ENCODE results near the gene IQCM. TPM values are rescaled to one million over a fixed set of nuclear protein-coding genes. Genes with fewer than 3 reads are reported as not detected.

The IQCM gene
- polyA plus RNA-seq, 3 donors = not detected

DNA sequence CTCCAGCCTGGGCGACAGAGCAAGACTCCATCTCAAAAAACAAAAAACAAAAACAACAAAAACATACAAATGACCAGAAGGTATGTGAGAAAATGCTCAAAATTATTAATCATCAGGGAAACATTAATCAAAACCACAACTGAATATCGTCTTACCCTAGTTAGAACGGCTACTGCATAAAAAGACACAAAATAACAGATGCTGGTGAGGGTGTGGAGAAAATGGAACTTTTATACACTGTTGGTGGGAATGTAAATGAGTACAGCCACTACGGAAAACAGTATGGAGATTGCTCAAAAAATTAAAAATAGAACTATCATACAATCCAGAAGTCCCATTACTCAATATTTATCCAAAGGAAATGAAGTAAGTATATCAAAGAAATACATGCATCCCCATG is 27.3 kb downstream of the IQCM start:
- DNase-seq (ENCODE audit: extremely low read depth in 1 of 11, low read depth in 9 of 11, low spot score in 4 of 11) = no peak

DNA sequence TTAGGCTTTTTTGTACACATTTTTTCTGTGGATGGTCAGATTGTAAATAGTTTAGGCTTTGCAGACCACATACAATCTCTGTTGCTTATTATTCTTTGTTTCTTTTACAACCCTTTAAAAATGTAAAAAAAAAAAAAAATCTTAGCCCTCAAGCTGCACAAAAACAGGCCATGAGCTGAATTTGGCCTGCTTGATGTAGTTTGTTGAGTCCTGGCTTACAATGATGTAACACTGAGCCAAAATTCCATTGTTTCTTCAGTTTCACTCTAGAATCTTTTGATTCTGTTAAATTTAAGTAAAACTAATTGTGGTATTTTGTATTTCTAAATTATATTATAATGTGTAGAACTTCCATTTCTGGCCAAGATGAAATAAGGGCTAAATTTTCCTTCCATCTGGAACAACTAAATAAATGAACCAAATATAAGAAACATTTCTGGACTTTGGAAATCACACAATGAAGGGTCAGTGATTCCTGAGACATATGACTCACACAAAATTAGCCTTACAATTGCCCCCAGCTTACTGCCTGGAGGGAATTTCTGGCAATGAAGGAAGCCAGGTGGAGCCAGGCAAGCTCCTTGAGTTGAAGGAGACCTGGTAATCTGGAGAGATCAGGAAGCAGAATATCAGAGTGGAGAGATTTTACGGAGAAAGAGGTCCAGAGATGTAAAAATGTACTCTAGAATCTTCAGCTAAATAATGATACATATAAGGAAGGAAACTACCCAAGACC is 29.8 kb downstream of the IQCM start:
- no peak for DNase-seq (ENCODE audit: extremely low read depth in 1 of 11, low read depth in 9 of 11, low spot score in 4 of 11)

DNA sequence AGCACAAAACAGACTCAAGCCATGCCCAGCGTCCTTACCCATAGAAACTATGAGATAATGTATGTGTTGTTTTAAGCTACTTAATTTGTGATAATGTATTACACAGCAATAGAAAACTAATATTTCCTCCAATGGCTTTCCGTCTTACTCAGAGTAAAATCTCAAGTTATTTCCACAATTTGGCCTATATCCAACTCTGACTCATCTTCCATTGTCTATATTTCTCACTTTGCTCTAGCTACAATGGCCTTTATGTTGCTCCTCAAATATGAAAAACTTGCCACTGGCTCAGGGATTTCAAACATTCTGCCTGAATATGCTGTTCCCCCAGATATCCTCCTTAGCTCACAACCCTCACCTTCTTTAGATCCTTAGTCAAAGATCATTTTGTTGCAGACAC is 31.6 kb downstream of the IQCM start:
- no peak for DNase-seq (ENCODE audit: extremely low read depth in 1 of 11, low read depth in 9 of 11, low spot score in 4 of 11)

DNA sequence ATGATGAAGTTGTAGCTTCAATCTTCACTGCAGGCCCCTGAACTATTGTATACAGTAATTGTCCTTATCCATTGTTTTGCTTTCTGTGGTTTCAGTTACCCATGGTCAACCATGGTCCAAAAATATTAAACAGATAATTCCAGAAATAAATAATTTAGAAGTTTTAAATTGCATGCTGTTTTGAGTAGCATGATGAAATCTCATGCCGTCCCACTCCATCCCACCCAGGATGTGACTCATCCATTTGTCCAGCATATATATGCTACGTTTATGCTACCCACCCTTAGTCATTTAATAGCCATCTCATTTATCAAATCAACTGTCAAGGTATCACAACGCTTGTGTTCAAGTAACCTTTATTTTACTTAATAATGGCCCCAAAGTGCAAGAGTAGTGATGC is 34.5 kb downstream of the IQCM start:
- DNase-seq (ENCODE audit: extremely low read depth in 1 of 11, low read depth in 9 of 11, low spot score in 4 of 11) = no peak

DNA sequence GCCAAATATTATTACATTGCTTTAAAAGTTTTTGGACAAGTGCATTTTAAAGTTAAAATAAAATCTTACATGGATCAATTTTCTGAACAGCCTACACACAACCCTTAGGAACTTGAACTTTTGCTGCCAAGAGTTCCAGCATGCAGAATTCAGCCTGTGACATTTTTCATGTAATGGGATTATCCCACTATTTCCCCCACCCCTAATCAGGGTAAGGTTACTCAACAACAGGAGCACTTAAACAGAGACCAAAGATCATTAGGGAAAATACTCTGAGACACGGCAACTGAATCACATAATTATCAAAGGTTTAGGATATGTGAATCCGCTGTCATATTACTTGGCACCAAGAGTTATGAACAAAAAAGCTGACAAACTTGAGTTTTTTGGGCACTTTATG is 47.2 kb downstream of the IQCM start:
- DNase-seq (ENCODE audit: extremely low read depth in 1 of 11, low read depth in 9 of 11, low spot score in 4 of 11) = no peak

DNA sequence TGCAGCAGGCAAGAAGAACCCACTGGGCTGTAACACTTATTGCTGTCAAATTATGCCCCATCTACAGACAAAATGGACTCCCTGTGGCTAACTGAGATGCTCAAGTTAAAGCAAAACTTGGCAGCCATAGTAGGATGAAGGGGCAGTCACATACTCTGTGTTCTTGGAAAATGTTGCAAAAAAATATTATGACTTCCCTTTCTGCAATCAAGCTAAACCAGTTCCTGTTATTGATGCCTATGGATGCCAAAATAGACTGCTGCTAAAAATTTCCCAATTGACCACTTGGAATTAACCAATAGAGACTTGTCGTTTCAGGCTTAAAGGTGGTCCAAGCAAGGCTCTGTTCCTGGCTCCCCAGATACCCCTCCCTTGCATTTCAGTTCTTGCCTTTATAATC is 49.5 kb downstream of the IQCM start:
- no peak for DNase-seq (ENCODE audit: extremely low read depth in 1 of 11, low read depth in 9 of 11, low spot score in 4 of 11)

DNA sequence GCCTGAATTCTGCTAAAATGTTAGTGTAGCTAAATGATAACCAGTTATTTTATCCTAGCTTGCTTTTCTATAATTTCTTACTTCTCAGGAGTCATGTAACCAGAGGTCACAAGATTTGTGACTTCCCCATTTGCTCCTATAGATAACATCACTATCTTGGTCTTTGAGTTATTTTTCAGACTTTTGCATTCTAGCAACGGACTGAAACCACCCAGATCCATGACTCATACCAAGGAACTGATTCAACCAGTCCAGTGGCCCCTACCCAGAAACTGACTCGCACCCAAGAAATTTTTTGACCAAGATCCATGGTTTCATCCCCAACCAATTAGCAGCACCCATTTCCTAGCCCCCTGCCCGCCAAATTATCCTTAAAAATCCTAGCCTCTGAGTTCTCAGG is 50.0 kb downstream of the IQCM start:
- no peak for DNase-seq (ENCODE audit: extremely low read depth in 1 of 11, low read depth in 9 of 11, low spot score in 4 of 11)

DNA sequence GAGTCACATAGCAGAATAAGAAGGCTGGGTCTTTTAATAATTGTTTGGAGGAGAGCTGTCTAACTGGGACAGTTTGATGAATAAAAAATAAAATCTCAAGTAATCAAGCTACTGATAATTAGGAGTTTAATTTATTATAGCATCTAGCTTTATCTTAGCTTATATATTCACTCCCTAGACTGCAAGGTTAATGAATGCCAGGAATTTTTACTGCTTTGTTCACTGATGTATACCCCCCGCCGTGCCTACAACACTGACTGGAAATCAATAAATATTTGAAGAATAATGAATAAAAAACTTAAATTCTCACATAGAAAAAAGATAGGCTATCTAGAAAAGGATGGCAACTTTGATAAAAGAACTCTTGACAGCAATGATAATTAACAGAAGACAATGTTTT is 59.7 kb downstream of the IQCM start:
- DNase-seq (ENCODE audit: extremely low read depth in 1 of 11, low read depth in 9 of 11, low spot score in 4 of 11) = no peak

DNA sequence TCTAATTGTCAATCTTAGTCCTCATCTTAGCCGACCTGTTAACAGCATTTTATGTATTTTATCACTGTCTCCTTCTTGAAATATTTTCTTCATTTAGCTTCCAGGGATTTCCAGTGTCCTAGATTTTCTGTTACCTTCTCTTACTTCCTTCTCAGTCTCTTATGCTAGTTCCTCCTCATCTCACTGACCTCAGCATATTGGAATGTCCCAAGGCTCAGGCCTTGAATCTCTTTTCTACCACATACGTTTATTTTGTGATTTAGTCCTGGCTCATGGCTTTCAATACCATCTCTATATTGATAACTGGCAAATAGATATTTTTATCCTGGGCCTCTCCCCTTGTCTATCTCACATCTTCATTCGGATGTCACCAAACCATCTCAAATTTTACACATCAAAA is 61.1 kb downstream of the IQCM start:
- no peak for DNase-seq (ENCODE audit: extremely low read depth in 1 of 11, low read depth in 9 of 11, low spot score in 4 of 11)

DNA sequence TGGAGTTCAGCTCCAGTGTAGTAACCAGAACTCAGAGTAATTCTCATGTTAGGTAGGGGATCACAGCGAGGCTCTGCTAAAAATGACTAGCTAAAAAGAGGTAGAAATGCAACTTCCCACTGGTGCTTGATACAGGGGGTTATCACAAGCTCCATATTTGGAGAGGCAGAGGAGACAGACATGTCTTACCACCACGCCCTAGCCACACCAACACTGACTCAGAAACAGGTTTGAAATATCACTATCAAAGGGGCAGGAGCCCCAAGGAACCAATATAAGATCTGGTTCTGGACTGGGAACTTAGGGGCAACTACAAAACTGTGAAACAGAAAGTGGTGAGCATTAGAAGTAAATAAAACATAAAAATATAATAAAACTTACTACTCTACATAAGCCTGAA is 62.9 kb downstream of the IQCM start:
- no peak for DNase-seq (ENCODE audit: extremely low read depth in 1 of 11, low read depth in 9 of 11, low spot score in 4 of 11)

DNA sequence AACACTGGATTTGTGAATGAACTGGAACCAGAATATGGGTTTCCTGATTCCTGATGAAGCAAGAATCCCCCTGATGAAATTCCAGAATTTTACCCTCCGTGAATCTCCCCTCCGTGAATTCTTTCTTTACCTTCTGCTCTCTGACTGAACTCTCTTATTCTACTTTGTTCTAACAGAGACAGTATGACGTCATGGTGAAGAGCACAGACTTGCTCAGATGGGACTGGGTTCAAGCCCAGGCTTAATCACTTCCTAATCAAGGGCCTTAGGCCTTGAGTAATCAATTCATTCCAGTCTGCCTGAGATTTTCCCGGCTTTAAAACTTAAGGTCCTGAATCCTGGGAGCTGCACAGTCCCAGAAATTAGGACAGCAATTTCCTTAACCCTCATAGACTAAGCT is 64.5 kb downstream of the IQCM start:
- DNase-seq (ENCODE audit: extremely low read depth in 1 of 11, low read depth in 9 of 11, low spot score in 4 of 11) = no peak

DNA sequence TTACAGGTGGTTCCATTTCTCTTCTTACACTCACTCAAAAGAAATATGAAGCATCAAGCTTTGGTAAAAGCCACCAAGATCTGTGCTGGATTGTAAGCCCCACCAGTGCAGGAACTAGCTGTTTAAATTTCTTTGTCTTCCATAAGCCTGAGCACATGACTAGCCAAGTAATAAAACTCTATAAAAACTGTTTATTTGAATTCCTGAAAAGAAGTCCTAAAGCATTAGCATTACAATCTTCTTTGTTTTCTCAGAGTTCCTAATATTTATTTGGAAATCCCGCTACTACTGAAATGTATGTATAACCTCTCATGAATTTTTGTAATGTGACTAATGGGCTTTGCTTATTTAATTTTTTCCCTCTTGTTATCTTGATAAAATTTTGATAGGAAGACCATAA is 65.9 kb downstream of the IQCM start:
- DNase-seq (ENCODE audit: extremely low read depth in 1 of 11, low read depth in 9 of 11, low spot score in 4 of 11) = no peak

DNA sequence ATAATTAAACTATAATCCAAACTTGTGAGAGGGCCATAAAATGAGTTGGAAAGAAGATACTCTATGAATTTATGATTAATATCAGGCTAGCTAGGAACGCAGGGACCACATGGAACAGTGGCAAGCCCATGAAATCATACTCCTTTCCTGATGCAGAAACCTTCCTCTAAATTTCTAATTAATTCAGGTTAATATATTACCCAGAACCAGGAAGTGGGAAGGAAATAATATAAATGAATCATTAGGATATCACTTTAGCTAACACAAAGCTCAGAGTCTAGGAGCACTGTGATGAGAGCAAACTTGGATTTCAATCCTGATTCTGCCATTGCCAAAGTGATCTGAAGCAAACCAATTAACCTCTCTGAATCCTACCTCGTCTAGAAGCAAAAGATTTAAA is 68.0 kb downstream of the IQCM start:
- DNase-seq (ENCODE audit: extremely low read depth in 1 of 11, low read depth in 9 of 11, low spot score in 4 of 11) = no peak

DNA sequence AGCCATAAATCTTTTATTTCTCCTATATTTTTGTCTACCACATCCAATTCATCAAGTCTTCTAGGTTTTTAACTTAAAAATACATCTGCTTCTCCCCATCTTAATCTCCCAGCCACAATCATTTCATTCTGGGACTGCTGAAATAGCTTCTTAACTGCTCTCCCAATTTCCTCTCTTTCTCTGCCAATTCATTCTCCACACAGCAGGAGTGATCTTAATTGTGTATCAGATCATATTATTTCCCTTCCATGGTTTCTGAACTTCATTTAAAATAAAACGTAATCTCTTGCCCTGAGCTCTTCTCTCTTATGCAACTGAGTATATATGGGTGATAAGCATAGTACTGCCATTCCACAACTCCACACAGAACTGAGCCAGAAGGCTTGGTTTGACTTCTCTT is 69.4 kb downstream of the IQCM start:
- no peak for DNase-seq (ENCODE audit: extremely low read depth in 1 of 11, low read depth in 9 of 11, low spot score in 4 of 11)

DNA sequence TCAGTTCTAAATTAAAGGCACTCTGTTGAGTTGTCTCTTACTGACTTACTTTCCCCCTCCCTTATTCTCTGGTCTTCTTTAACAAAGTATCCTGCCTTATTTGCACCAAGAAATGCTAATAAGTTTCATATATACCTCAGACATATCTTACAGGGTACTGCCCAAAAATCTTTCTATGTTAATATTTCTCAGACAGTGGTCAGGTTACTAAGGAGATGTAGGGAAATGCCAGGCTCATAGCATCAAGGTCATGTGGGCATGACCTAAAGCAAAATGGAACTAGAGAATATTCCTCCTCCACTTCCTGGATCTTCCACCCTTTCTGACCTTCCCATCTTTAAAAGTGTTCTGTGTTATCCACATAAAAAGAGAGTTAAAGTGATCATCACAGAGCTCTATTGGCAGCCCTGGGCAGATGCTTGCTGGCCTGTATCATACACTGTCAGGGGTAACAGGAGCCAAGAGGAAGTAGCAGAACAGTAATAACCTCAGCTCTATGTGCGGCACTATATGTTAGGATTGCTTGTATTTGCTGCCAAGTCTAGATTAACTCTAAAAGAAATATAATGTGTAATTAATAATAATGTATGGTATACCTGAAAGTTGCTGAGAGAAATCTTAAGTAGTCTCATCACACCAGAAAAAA is 74.3 kb downstream of the IQCM start:
- DNase-seq (ENCODE audit: extremely low read depth in 1 of 11, low read depth in 9 of 11, low spot score in 4 of 11) = no peak

DNA sequence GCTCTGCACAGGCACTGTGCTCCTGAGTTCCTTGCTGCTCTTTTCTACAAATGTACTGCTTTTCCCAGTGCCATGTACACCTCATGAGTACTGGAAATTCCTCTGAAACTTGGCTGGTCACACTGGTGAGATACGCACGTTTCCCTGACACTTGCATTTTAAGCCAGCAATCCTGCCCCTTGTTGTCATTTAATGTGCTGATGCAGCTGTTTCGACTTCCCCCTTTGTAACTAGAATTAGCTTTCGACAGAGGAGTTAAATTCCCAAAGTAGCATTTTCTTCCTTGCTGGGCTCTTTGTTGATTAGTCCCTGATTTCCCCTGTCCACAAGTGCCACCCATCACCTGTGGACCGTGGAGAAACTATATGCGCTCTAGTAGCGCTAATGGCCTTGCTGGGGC is 77.5 kb downstream of the IQCM start:
- DNase-seq (ENCODE audit: extremely low read depth in 1 of 11, low read depth in 9 of 11, low spot score in 4 of 11) = no peak

DNA sequence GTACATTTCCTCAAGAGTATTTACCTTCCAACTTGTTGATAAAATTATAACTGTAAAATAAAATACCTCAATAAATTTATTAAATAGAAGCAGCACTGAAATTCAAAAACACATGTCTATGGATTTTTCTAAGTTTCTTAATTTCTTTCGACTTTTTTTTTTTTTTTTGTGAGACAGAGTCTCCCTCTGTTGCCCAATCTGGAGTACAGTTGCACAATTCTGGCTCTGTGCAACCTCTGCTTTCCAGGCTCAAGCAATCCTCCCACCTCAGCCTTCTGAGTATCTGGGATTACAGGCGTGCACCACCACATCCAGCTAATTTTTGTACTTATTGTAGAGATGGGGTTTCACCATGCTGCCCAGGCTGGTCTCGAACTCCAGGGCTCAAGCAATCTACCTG is 79.8 kb downstream of the IQCM start:
- DNase-seq (ENCODE audit: extremely low read depth in 1 of 11, low read depth in 9 of 11, low spot score in 4 of 11) = no peak

DNA sequence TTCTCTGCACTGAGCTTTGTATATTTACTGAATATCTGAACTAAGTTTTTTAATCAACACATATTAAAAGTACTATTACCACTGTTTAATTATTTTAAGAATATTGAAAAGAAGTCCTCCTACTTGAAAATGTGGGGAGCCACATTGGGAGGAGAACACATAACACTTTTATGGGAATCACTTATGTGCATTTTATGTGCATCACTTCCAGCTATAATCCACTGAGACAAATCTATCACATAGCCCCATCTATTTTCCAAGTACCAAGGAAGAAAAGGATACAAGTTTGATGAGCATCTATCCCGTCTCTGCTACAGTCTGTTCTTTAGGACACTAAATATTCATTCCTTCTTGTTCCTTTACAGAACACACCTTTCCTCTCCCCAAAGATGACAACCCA is 87.2 kb downstream of the IQCM start:
- DNase-seq (ENCODE audit: extremely low read depth in 1 of 11, low read depth in 9 of 11, low spot score in 4 of 11) = no peak

DNA sequence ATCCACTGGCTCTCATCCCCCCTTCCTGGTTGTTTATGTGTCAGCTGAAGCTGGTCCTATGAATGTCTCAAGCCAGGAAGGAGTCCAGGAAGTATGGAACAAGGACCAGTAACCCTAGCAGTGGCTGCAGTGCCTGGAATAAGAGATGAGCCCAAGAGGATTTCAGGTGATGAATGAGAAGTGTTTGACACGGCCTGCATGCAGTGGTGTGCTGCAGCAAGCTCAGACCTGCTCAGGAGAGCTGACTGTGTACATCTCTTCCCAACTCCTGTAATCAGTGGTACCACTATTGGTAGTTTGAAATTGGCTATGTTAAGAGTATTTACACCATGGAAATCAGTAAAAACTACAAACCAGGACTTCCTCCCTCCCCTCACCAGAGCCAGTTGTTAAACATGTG is 88.0 kb downstream of the IQCM start:
- no peak for DNase-seq (ENCODE audit: extremely low read depth in 1 of 11, low read depth in 9 of 11, low spot score in 4 of 11)

DNA sequence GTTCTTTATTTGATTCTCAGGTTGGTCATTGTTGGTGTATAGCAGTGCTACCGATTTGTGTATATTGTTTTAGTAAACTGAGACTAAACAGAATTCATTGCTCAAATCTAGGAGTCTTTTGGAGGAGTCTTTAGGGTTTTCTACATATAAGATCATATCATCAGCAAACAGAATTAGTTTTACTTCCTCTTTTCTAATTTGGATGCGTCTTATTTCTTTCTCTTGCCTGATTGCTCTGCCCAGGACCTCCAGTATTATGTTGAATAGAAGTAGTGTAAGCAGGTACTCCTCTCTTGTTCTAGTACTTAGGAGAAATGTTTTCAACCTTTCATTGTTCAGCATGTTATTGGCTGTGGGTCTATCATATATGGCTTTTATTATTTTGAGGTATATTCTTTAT is 92.6 kb downstream of the IQCM start:
- DNase-seq (ENCODE audit: extremely low read depth in 1 of 11, low read depth in 9 of 11, low spot score in 4 of 11) = no peak

DNA sequence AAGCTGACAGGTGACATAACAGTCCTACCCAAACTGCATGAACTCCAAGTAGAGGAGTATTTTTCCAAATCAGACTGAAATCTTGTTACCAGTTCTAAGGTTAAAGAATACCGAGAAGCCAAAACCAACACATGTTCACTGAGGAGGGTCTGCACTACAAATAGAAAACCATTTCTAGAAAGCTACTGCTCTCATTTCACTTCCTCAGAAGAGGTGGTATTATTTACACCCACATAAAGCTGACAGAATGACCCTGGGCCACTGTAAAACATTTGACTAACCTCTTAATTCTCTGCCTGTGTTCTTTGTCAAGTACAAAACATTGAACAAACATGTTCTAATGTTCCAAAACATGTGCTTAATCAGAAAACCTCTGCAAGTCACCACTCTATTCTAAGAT is 95.8 kb downstream of the IQCM start:
- DNase-seq (ENCODE audit: extremely low read depth in 1 of 11, low read depth in 9 of 11, low spot score in 4 of 11) = peak in 2 of 11 donors; percentile 2 to 8
